ENCODE measurements around the gene RFPL3. TPM values are rescaled to one million over a fixed set of nuclear protein-coding genes. Genes with fewer than 3 reads are reported as not detected.
"Not testable (repeated sequence)": the region's sequence is repeated elsewhere in the genome, so short reads cannot be mapped to it uniquely, and the experiment has no call there.

The RFPL3 gene
- total and polyA plus RNA-seq, 5 experiments from 2014 or later, result not detected

DNA sequence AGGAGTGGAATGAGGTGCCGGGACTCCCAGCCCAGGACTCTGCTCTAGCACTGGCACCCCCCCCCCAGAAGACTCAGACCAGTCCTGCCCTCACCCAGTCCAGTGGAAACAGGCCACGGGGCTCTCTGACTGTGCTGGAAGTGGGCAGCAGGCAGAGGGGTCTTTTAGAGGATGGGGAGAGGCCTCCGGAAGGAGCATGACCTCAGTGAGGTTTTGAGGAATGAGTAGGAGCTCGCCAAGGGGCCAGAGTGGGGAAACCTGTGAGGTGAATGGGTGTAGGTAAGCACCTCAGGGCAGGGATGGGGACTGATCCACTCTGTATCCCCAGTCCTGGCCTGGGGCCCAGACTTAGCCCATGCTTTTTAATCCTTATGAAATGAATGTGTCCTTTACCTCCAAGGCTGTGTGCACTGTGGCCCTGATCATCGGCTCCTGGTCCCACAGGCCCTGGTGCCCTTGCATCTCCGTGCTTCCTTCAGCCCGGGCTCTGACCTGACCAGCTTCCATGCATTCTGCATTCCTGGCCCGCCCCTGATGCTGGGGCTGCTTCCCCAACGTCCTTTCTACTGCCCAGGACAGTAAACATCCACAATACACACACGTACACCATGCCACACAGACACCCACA lies 24.4 kb upstream of the RFPL3 start:
- Mint-ChIP-seq H3K36me3 (no peaks in the 10 kb centered on the region), H3K4me3 (no peak overlapping the region), H3K4me1 (peaks cover 0 to 3% (median 0%) of the 10 kb centered on the region in 4 donors), H3K27me3 (peaks cover 14 to 55% (median 43%) of the 10 kb centered on the region in 5 donors), H3K9me3 (no peaks in the 10 kb centered on the region), H3K27ac (no peak overlapping the region)
- ATAC-seq (no peak), DNase-seq (peak in 1 of 10 donors; percentile 15)
- POLR2A ChIA-PET, result no interaction called here

DNA sequence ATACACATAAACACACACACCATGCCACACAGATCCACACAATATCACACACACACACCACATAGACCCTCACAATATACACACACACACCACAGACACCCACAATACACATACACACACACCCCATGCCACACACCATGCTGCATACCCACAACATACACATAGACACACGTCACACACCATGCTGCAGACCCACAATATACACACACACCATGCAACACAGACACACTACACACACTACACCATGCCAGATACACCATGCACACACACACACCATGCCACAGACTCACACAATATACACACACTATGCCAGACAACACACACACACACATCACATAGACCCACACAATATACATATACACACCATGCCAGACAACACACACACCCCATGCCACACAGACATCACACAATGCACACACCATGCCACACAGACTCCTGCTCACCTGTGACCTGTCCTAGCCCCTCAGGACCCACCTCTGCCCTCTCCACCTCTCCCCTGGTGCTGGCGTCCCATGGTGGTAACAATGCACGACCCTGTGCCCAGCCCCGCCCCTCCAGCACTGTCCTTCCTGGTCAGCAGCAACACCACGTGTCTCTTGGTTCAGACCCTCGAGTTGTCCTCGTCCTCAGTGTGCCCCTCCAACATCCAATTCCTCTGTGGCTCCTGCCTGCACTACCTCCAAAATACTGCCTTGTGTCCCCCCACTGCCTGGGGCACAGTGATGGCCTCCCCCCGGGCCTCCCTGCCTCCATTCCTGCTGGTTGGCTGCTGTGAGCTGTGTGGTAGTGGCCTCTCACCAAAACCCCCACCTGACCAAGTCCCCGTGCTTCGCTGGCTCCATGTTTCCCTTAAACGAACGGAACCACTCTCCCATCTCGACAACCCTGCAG lies 23.7 kb upstream of the RFPL3 start:
- Mint-ChIP-seq H3K4me1 (peaks cover 0 to 3% (median 0%) of the 10 kb centered on the region in 4 donors), H3K9me3 (no peaks in the 10 kb centered on the region), H3K27ac (no peak overlapping the region), H3K36me3 (no peaks in the 10 kb centered on the region), H3K4me3 (no peak overlapping the region), H3K27me3 (peaks cover 14 to 55% (median 41%) of the 10 kb centered on the region in 5 donors)
- peak in 1 of 10 donors; percentile 10 for DNase-seq
- no peak for ATAC-seq
- POLR2A ChIA-PET, result no interaction called here

GRCh38 chr22:32334660-32335365 lies 22.9 kb upstream of the RFPL3 start:
- Mint-ChIP-seq H3K27ac (no peak overlapping the region), H3K4me3 (peak overlapping the region in 1 of 10 donors; percentile 7), H3K36me3 (no peaks in the 10 kb centered on the region), H3K4me1 (peaks cover 0 to 3% (median 0%) of the 10 kb centered on the region in 4 donors), H3K9me3 (no peaks in the 10 kb centered on the region), H3K27me3 (peaks cover 14 to 56% (median 37%) of the 10 kb centered on the region in 5 donors)
- POLR2A ChIA-PET, result interaction anchor here (0.5 kb wide), 1 partner anchor 165 kb away, joined by 6 read pairs; no protein-coding TSS in a partner anchor
- ATAC-seq, result no peak
- DNase-seq, result peak in 1 of 10 donors; percentile 3

DNA sequence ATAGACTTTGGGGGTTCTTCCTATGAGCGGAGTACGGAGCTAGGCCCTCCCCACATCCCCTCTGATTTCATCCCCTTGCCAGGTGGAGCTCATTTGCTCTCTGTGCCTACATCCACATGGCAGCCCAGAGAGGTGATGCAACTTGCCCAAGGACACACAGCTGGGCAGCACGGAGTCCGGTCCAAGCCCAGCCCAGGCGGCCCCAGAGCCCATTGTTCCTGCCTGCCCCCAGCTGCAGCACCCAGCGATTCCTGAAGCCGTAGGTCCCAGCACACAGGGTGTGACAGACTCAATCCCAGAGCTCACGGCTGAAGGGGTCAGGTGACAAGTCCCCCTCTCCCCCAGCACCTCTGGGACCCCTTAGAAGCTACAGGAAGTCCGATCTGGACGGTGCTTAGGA lies 22.2 kb upstream of the RFPL3 start:
- Mint-ChIP-seq H3K9me3 (no peaks in the 10 kb centered on the region), H3K27me3 (peaks cover 20 to 60% (median 35%) of the 10 kb centered on the region in 5 donors), H3K27ac (no peak overlapping the region), H3K4me1 (peaks cover 0 to 3% (median 0%) of the 10 kb centered on the region in 4 donors), H3K36me3 (no peaks in the 10 kb centered on the region), H3K4me3 (no peak overlapping the region)
- ATAC-seq (no peak), DNase-seq (no peak)
- POLR2A ChIA-PET, result interaction anchor here (0.5 to 0.6 kb wide), 2 partner anchors 52 to 166 kb away, joined by 6 to 8 read pairs; no protein-coding TSS in a partner anchor

DNA sequence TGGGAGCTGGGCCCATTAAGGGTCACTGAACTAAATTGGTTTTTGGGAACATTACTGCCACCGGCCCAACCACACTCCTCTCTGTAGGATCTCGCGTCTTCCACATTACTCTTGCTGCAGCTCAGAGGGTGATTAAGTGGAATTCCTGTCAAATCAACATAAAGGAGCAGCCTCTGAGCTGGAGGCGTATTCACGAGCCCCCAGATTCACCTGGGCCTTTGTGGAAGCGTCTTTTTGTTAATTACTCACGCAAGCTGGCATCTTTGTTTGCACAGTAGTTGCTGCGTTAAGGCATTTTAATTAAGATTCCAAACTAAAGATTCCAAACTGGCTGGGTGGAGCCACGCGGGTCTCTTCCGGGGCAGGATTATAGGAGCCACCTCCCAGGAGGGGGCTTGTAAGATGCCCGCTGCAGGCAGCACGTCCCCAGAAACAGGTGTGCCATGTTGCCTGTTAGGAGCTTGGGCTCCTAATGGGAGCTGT lies 21.5 kb upstream of the RFPL3 start:
- H3K27me3 Mint-ChIP-seq, result peaks cover 23 to 66% (median 34%) of the 10 kb centered on the region in 5 donors
- no peak overlapping the region for H3K4me3 Mint-ChIP-seq
- H3K9me3 Mint-ChIP-seq, result no peaks in the 10 kb centered on the region
- no peak for DNase-seq
- POLR2A ChIA-PET, result interaction anchor here (0.6 kb wide), 1 partner anchor 51 kb away, joined by 8 read pairs; no protein-coding TSS in a partner anchor
- peaks cover 0 to 3% (median 0%) of the 10 kb centered on the region in 4 donors for H3K4me1 Mint-ChIP-seq
- no peak for ATAC-seq
- H3K27ac Mint-ChIP-seq, result no peak overlapping the region
- H3K36me3 Mint-ChIP-seq, result no peaks in the 10 kb centered on the region

DNA sequence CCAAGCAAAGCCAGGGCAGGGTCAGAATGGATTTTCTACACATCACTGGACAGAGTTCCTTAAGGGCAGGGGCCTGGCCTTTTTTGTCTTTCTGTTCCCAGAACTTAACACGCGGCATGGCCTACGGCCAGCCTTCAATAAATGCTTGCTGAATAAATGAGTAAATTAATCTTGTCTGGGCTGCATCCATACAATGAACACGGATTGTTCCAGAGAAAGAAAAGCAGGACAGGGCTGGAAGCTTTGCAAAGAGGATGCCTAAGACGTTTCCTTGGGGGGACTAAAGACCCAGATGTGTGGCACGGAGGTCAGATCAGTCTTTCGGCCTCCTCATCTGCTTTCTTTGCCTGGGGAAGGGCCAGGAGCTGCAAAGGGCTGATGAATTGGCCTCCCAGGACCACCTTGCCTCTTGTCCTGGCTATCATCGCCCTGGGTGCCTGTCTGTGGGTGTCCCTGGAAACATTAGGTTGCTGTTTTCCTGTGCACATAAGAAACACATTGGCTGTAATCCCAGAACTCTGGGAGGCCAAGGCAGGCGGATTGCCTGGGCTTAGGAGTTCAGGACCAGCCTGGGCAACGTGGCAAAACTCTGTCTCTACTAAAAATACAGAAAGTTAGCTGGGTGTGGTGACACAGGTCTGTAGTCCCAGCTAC lies 20.8 kb upstream of the RFPL3 start:
- no peaks in the 10 kb centered on the region for H3K36me3 Mint-ChIP-seq
- no peak for ATAC-seq
- no peak overlapping the region for H3K4me3 Mint-ChIP-seq
- H3K9me3 Mint-ChIP-seq, result no peaks in the 10 kb centered on the region
- H3K27me3 Mint-ChIP-seq, result peaks cover 24 to 70% (median 40%) of the 10 kb centered on the region in 5 donors
- no peak for DNase-seq
- POLR2A ChIA-PET, result no interaction called here
- peak overlapping the region in 1 of 10 donors; percentile 51 for H3K27ac Mint-ChIP-seq
- peaks cover 0 to 3% (median 0%) of the 10 kb centered on the region in 4 donors for H3K4me1 Mint-ChIP-seq

GRCh38 chr22:32337425-32337824 lies 20.2 kb upstream of the RFPL3 start:
- DNase-seq, H3K4me3 Mint-ChIP-seq, H3K36me3 Mint-ChIP-seq, H3K9me3 Mint-ChIP-seq, H3K4me1 Mint-ChIP-seq, ATAC-seq, POLR2A ChIA-PET: not testable (repeated sequence)
- Mint-ChIP-seq H3K27me3 (peaks cover 22 to 65% (median 39%) of the 10 kb centered on the region in 5 donors), H3K27ac (peak overlapping the region in 1 of 10 donors; percentile 51)

DNA sequence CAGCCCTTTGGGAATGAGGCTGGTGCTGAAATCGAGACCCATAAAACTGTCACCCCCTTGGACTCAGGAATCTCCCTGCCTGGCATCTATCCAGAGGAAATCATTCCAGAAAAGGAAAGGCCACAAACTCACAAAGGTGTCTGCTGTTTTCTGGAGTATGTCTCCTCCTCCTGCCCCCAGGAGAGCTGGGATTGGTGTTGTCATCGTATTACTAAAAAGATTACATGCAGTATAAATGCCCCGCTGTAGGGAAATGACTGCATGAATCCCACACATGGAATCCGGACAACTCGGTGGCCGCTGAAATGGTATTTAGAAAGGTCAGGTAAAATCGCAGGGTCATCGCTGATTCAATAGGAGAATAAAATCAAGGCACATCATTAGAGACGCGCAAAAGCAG lies 18.9 kb upstream of the RFPL3 start:
- H3K27me3 Mint-ChIP-seq, result peaks cover 16 to 62% (median 36%) of the 10 kb centered on the region in 5 donors
- POLR2A ChIA-PET, result no interaction called here
- no peak overlapping the region for H3K27ac Mint-ChIP-seq
- no peak overlapping the region for H3K4me3 Mint-ChIP-seq
- H3K4me1 Mint-ChIP-seq, result peaks cover 0 to under 1% (median 0%) of the 10 kb centered on the region in 4 donors
- H3K36me3 Mint-ChIP-seq, result no peaks in the 10 kb centered on the region
- H3K9me3 Mint-ChIP-seq, result no peaks in the 10 kb centered on the region
- DNase-seq, result no peak
- ATAC-seq, result no peak

DNA sequence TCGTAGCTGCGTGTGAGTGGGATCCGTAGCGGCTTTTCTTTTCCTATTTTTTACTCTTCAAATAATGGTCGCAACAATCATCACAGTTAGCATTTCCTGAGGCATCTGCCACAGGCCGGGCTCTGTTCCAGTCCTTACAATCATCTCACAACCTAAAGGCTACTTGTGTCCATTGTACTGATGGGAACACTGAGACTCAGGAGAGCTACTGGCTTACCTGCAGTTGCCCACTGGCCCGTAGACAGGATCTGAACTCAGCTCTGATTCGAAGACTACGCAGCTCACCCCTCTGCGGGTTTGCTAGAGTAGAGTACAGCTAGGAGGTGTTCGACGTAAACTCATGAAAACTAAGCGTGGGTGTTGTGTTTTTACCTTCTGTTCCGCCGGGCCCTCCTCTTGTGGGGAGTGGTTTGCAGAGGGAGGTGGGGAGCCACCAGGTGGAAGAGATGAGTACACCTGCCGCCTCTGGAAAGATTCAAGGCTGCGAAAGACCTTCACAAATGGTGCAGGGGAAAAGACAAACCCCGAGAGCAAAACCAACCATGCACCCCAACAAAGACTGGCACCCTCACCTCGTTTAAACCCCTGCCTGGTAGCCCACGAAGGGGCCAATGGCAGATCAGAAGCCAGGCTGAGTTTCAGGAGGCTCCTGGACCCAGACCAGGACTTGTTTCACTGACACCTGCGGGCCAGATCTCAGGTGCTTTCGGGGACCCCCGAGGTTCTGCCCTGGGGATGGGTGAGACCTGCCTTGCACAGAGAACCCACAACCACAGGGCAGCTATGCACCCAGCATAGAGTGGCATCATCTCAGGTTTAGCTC lies 18.3 kb upstream of the RFPL3 start:
- no peak for ATAC-seq
- Mint-ChIP-seq H3K9me3 (no peaks in the 10 kb centered on the region), H3K27me3 (peaks cover 16 to 59% (median 31%) of the 10 kb centered on the region in 5 donors), H3K27ac (no peak overlapping the region), H3K4me3 (no peak overlapping the region), H3K36me3 (no peaks in the 10 kb centered on the region), H3K4me1 (no peaks in the 10 kb centered on the region)
- no peak for DNase-seq
- POLR2A ChIA-PET, result no interaction called here

DNA sequence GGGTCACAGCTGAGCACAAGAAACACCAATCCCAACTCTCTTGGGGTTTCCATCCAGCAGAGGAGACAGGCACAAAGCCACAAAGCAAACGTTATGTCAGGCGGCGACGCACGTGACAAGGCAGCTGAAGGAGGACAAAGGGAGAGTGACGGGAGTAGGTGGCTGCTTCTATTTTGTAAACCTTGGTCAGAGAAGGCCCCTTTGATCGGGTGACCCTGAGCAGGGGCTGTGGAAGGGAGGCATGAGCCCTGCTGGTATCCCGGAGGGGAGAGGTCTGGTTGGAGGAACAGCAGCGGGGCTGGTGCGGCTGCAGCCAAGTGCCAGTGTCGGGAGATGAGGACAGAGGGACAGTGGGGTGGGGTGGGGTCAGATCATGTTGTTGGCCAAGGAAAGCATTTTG lies 17.3 kb upstream of the RFPL3 start:
- peak overlapping the region in 1 of 10 donors; percentile 16 for H3K27ac Mint-ChIP-seq
- H3K36me3 Mint-ChIP-seq, result no peaks in the 10 kb centered on the region
- no peak overlapping the region for H3K4me3 Mint-ChIP-seq
- DNase-seq (no peak), ATAC-seq (no peak)
- H3K27me3 Mint-ChIP-seq, result peaks cover 12 to 49% (median 33%) of the 10 kb centered on the region in 5 donors
- POLR2A ChIA-PET, result no interaction called here
- no peaks in the 10 kb centered on the region for H3K9me3 Mint-ChIP-seq
- no peaks in the 10 kb centered on the region for H3K4me1 Mint-ChIP-seq

DNA sequence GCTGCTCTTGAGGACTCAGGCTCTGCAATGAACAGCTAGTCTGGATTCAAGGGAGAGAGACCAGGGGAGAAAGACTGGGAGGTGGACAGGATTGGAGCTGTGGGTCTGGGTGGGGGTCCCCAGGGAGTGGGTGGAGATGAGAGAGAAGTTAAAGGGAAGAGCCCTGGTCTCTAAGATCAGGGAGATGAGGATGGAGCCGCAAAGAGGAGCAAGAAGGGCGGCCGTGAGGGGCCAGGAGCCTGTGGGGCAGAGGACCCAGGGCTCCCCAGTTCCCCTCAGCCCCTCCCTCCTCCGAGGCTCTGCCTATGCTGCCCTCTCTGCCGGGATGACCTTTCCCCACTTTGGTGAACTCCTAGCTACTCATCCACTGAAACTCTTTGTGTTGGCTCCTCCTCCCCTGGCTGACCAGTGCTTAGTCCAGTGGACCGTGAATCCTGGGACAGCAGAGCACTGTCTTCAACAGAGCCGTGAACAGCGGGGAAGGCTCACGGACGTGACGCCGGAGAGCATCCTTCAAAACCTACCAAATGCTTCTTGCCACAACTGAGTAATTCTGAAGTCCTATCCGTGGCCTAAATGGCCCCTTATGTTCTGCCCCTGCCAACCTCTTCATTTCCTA lies 16.4 kb upstream of the RFPL3 start:
- DNase-seq (no peak), ATAC-seq (no peak)
- Mint-ChIP-seq H3K27ac (no peak overlapping the region), H3K36me3 (no peaks in the 10 kb centered on the region), H3K27me3 (peaks cover 13 to 47% (median 36%) of the 10 kb centered on the region in 5 donors), H3K4me3 (no peak overlapping the region), H3K4me1 (no peaks in the 10 kb centered on the region), H3K9me3 (no peaks in the 10 kb centered on the region)
- POLR2A ChIA-PET, result no interaction called here

Measured in naive thymus-derived CD8-positive, alpha-beta T cell (primary cell).